IMR-90 (cell line): ENCODE data around the gene ADGRL3. TPM values are rescaled to one million over a fixed set of nuclear protein-coding genes. Genes with fewer than 3 reads are reported as not detected.

Experiments
- ATAC-seq: fragments of 200-7000 bp; cut with Tn5 transposase; 2 replicates; pipeline ENCODE4 v1.9.1; 2020; ENCODE audit warnings: low read depth, mild to moderate bottlenecking, moderate library complexity
- BruUV-seq: library from RNA; stranded (reverse); fragments of 400-500 nt; replicated peaks from 2 replicates; lab custom pipeline; 2021; lab: Mats Ljungman, UMichigan
- CTCF ChIA-PET: fragments of 300-600 bp; formaldehyde crosslinking; extraction: SDS; loops from one replicate; lab custom pipeline; 2021; ENCODE audit warnings: antibody characterized with exemption; lab: Yijun Ruan, JAX
- POLR2A ChIA-PET: fragments of 300-600 bp; sonication (Branson Sonifier 250); formaldehyde crosslinking; loops from one replicate; lab custom pipeline; 2022; ENCODE audit warnings: antibody characterized with exemption; ENCODE audit not compliant: unreplicated experiment; lab: Charles Lee
- DNase-seq: peaks from one replicate; pipeline ENCODE4 v3.0.0; 2013
- H2AFZ ChIP-seq: replicated peaks from 2 replicates; pipeline ENCODE3; 2013; ENCODE audit warnings: low read length, mild to moderate bottlenecking; ENCODE audit not compliant: poor library complexity
- H2AK5ac ChIP-seq: 2 replicates; pipeline ENCODE4 v1.6.1; 2013; ENCODE audit warnings: low read depth, low read length, inconsistent platforms
- H2AK9ac ChIP-seq: replicated peaks from 2 replicates; pipeline ENCODE3; 2013; ENCODE audit warnings: mild to moderate bottlenecking, low read depth, low read length, moderate library complexity; ENCODE audit not compliant: poor library complexity
- H2BK120ac ChIP-seq: 2 replicates; pipeline ENCODE4 v1.6.1; 2013; ENCODE audit warnings: low read depth, low read length, inconsistent platforms
- H2BK15ac ChIP-seq: 3 replicates; pipeline ENCODE4 v1.6.1; 2013; ENCODE audit warnings: low read depth, low read length, inconsistent platforms
- H2BK20ac ChIP-seq: 2 replicates; pipeline ENCODE4 v1.6.1; 2013; ENCODE audit warnings: low read depth, mild to moderate bottlenecking, inconsistent platforms, low read length, moderate library complexity
- H2BK5ac ChIP-seq: 2 replicates; pipeline ENCODE4 v1.6.1; 2013; ENCODE audit warnings: mild to moderate bottlenecking, low read depth, low read length, inconsistent platforms; ENCODE audit not compliant: poor library complexity, severe bottlenecking
- H3K14ac ChIP-seq: replicated peaks from 2 replicates; pipeline ENCODE4 v1.6.1; 2013; ENCODE audit warnings: low read depth, low read length, inconsistent platforms
- H3K18ac ChIP-seq: 2 replicates; pipeline ENCODE4 v1.6.1; 2013; ENCODE audit warnings: low read depth, low read length, control low read depth
- H3K23ac ChIP-seq: 2 replicates; pipeline ENCODE4 v1.6.1; 2013; ENCODE audit warnings: low read depth, low read length, inconsistent platforms
- H3K27ac ChIP-seq: 2 replicates; pipeline ENCODE4 v1.5.1; 2013; ENCODE audit warnings: mild to moderate bottlenecking, control low read depth, low read length; ENCODE audit not compliant: insufficient read depth
- H3K27me3 ChIP-seq: 2 replicates; pipeline ENCODE4 v1.6.1; 2013; ENCODE audit warnings: low read length; ENCODE audit not compliant: control insufficient read depth, insufficient read depth
- H3K36me3 ChIP-seq: 2 replicates; pipeline ENCODE4 v1.6.1; 2013; ENCODE audit warnings: low read length, mixed read lengths; ENCODE audit not compliant: control insufficient read depth, insufficient read depth
- H3K4ac ChIP-seq: 2 replicates; pipeline ENCODE4 v1.6.1; 2013; ENCODE audit warnings: low read depth, low read length, inconsistent platforms
- H3K4me1 ChIP-seq: 2 replicates; pipeline ENCODE4 v1.6.1; 2013; ENCODE audit warnings: low read length, mixed read lengths; ENCODE audit not compliant: control insufficient read depth, insufficient read depth
- H3K4me2 ChIP-seq: 2 replicates; pipeline ENCODE4 v1.6.1; 2013; ENCODE audit warnings: low read depth, mild to moderate bottlenecking, control low read depth, low read length, moderate library complexity
- H3K4me3 ChIP-seq: 2 replicates; pipeline ENCODE4 v1.5.1; 2013; ENCODE audit warnings: low read depth, mild to moderate bottlenecking, control low read depth, low read length, moderate library complexity; ENCODE audit not compliant: insufficient read depth
- H3K56ac ChIP-seq: 2 replicates; pipeline ENCODE4 v1.6.1; 2013; ENCODE audit warnings: low read length, inconsistent platforms; ENCODE audit not compliant: insufficient read depth; ENCODE audit errors: extremely low read depth
- H3K79me1 ChIP-seq, 2 experiments: 2 replicates each; pipeline ENCODE4 v1.6.1; 2013; ENCODE audit warnings: low read length in 2 of 2, inconsistent platforms in 1 of 2, low read depth in 1 of 2
- H3K9ac ChIP-seq: 2 replicates; pipeline ENCODE4 v1.6.1; 2013; ENCODE audit warnings: low read depth, low read length, control low read depth
- H3K9me1 ChIP-seq: 2 replicates; pipeline ENCODE4 v1.6.1; 2013; ENCODE audit warnings: low read length, inconsistent platforms; ENCODE audit not compliant: insufficient read depth
- H3K9me3 ChIP-seq: 2 replicates; pipeline ENCODE4 v1.6.1; 2013; ENCODE audit warnings: low read length; ENCODE audit not compliant: control insufficient read depth, insufficient read depth
- H4K20me1 ChIP-seq: 2 replicates; pipeline ENCODE4 v1.6.1; 2013; ENCODE audit warnings: low read length, inconsistent platforms; ENCODE audit not compliant: insufficient read depth
- H4K5ac ChIP-seq: 2 replicates; pipeline ENCODE4 v1.6.1; 2013; ENCODE audit warnings: mild to moderate bottlenecking, low read depth, low read length, control low read depth
- H4K8ac ChIP-seq, 2 experiments: 2 replicates each; pipeline ENCODE4 v1.6.1; 2013; ENCODE audit warnings: low read depth in 2 of 2, low read length in 2 of 2, control low read depth in 1 of 2, inconsistent platforms in 1 of 2
- H4K91ac ChIP-seq: 2 replicates; pipeline ENCODE4 v1.6.1; 2013; ENCODE audit warnings: low read depth, low read length, inconsistent platforms; ENCODE audit not compliant: insufficient read depth
- BHLHE40 ChIP-seq: fragments of 150-350 bp; IDR thresholded peaks from 2 replicates; pipeline ENCODE4 v1.6.1; 2016; ENCODE audit warnings: mild to moderate bottlenecking, low read depth, low read length
- CEBPB ChIP-seq: IDR thresholded peaks from 2 replicates; pipeline ENCODE4 v1.6.1; 2012; ENCODE audit warnings: low read depth, low read length, improper control_type of control experiment
- CHD1 ChIP-seq: IDR thresholded peaks from 2 replicates; pipeline ENCODE4 v1.6.1; 2012; ENCODE audit warnings: low read depth, low read length, improper control_type of control experiment
- FOS ChIP-seq: fragments of 150-350 bp; IDR thresholded peaks from 2 replicates; pipeline ENCODE4 v1.6.1; 2016; ENCODE audit warnings: low read depth, low read length
- MAFK ChIP-seq: IDR thresholded peaks from 2 replicates; pipeline ENCODE4 v1.6.1; 2012; ENCODE audit warnings: low read depth, low read length, improper control_type of control experiment
- MAZ ChIP-seq: IDR thresholded peaks from 2 replicates; pipeline ENCODE4 v1.6.1; 2012; ENCODE audit warnings: low read depth, mild to moderate bottlenecking, low read length, improper control_type of control experiment, moderate library complexity, borderline replicate concordance
- MXI1 ChIP-seq: IDR thresholded peaks from 2 replicates; pipeline ENCODE4 v1.6.1; 2012; ENCODE audit warnings: low read depth, mild to moderate bottlenecking, low read length, moderate library complexity, borderline replicate concordance
- NFE2L2 ChIP-seq: fragments of 150-350 bp; IDR thresholded peaks from 2 replicates; pipeline ENCODE4 v1.6.1; 2016; ENCODE audit warnings: low read depth, mild to moderate bottlenecking, low read length
- POLR2A ChIP-seq: IDR thresholded peaks from 2 replicates; pipeline ENCODE4 v1.6.1; 2012; ENCODE audit warnings: mild to moderate bottlenecking, low read depth, low read length
- RAD21 ChIP-seq: IDR thresholded peaks from 2 replicates; pipeline ENCODE4 v1.6.1; 2012; ENCODE audit warnings: low read length, improper control_type of control experiment
- RCOR1 ChIP-seq: IDR thresholded peaks from 2 replicates; pipeline ENCODE4 v1.6.1; 2012; ENCODE audit warnings: mild to moderate bottlenecking, low read length, improper control_type of control experiment; ENCODE audit not compliant: insufficient replicate concordance
- RFX5 ChIP-seq: IDR thresholded peaks from 2 replicates; pipeline ENCODE4 v1.8.0; 2012; ENCODE audit warnings: low read depth, mild to moderate bottlenecking, low read length, moderate library complexity
- SMC3 ChIP-seq: fragments of 150-350 bp; IDR thresholded peaks from 2 replicates; pipeline ENCODE4 v1.6.1; 2016; ENCODE audit warnings: low read depth, mild to moderate bottlenecking, antibody characterized with exemption, low read length, moderate library complexity
- WGBS, 2 experiments: methylation state at CpG; one replicate each; pipeline versions ENCODE4 v1.1.5 to v1.1.7; 2013; ENCODE audit warnings: missing lambda C conversion rate in 2 of 2; ENCODE audit not compliant: insufficient read length in 1 of 2; ENCODE audit errors: extremely low coverage in 2 of 2; 5-methylcytosine and 5-hydroxymethylcytosine counted together
- dilution Hi-C: fragments of 300-500 bp; cut with HindIII; formaldehyde crosslinking; loops from one replicate; pipeline ENCODE4 v1.14.3; 2018; ENCODE audit warnings: low sequenced_read_pairs; ENCODE audit not compliant: unreplicated experiment
- in situ Hi-C: fragments of 300-500 bp; cut with MboI; formaldehyde crosslinking; loops from 3 replicates; pipeline ENCODE4 v1.14.3; 2019; ENCODE audit warnings: low sequenced_read_pairs, inconsistent platforms, mixed read lengths
- intact Hi-C: fragments of 100-400 bp; cut with micrococcal nuclease; formaldehyde crosslinking; loops from 2 replicates; pipeline ENCODE4 v1.10.0; 2022
- polyA plus RNA-seq, 3 experiments: library from polyadenylated mRNA; depleted of rRNA; stranded (reverse); fragments of >200 nt; gene quantifications; 2 replicates each; pipeline ENCODE4 v1.2.3, GENCODE V29; 2012; ENCODE audit warnings: low replicate concordance in 1 of 3
- total RNA-seq: library from RNA; depleted of rRNA; stranded (reverse); fragments of >200 nt; gene quantifications from 2 replicates; pipeline ENCODE4 v1.2.3, GENCODE V29; 2012
- TF ChIP-seq, protein P1 (sequence below): conservative IDR thresholded peaks from 2 replicates; pipeline ENCODE4 v1.5.1; 2012; ENCODE audit warnings: mild to moderate bottlenecking, low read depth, low read length, improper control_type of control experiment
- TF ChIP-seq, protein P2 (sequence below): fragments of 150-350 bp; IDR thresholded peaks from 2 replicates; pipeline ENCODE4 v1.6.1; 2017; ENCODE audit warnings: mild to moderate bottlenecking, antibody characterized with exemption, low read length, low read depth
- TF ChIP-seq, protein P3 (sequence below): fragments of 150-350 bp; IDR thresholded peaks from 2 replicates; pipeline ENCODE4 v1.6.1; 2016; ENCODE audit warnings: low read depth, mild to moderate bottlenecking, low read length, moderate library complexity, borderline replicate concordance

ADGRL3 gene
- total and polyA plus RNA-seq, 2 of the 4 experiments (the other 2 are of a cell fraction) = 0.46 to 2.5 TPM

DNA sequence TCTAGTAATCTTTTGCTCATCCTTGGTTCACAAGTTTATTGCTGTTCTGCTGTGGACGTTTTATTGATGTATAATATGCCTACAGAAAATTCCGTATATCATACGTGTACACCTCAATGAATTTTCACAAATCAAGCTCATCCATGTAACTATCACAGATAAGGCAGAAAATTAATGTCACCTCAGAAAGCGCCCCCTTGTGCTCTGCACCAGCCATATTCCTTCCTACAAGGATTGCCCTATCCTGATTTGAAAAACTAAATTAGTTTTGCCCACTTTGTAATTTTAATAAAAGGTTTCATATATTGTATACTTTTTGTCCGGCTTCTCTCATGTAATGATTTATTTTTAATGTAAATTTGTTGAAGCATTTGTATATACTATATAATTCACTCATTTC, 390.8 kb downstream of the ADGRL3 start:
- DNase-seq (no peak), ATAC-seq (no peak)
- TF ChIP-seq NFE2L2 (no peak), MAFK (no peak), CEBPB (no peak), RFX5 (no peak), BHLHE40 (no peak), FOS (no peak), MXI1 (no peak), RCOR1 (no peak), CHD1 (no peak), MAZ (no peak), RAD21 (no peak), POLR2A (no peak), SMC3 (no peak)
- TF ChIP-seq, protein P1, sequence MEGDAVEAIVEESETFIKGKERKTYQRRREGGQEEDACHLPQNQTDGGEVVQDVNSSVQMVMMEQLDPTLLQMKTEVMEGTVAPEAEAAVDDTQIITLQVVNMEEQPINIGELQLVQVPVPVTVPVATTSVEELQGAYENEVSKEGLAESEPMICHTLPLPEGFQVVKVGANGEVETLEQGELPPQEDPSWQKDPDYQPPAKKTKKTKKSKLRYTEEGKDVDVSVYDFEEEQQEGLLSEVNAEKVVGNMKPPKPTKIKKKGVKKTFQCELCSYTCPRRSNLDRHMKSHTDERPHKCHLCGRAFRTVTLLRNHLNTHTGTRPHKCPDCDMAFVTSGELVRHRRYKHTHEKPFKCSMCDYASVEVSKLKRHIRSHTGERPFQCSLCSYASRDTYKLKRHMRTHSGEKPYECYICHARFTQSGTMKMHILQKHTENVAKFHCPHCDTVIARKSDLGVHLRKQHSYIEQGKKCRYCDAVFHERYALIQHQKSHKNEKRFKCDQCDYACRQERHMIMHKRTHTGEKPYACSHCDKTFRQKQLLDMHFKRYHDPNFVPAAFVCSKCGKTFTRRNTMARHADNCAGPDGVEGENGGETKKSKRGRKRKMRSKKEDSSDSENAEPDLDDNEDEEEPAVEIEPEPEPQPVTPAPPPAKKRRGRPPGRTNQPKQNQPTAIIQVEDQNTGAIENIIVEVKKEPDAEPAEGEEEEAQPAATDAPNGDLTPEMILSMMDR = no peak; the same call in 1 of the 2 replicates
- TF ChIP-seq, protein P2, sequence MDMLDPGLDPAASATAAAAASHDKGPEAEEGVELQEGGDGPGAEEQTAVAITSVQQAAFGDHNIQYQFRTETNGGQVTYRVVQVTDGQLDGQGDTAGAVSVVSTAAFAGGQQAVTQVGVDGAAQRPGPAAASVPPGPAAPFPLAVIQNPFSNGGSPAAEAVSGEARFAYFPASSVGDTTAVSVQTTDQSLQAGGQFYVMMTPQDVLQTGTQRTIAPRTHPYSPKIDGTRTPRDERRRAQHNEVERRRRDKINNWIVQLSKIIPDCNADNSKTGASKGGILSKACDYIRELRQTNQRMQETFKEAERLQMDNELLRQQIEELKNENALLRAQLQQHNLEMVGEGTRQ = no peak
- TF ChIP-seq, protein P3, sequence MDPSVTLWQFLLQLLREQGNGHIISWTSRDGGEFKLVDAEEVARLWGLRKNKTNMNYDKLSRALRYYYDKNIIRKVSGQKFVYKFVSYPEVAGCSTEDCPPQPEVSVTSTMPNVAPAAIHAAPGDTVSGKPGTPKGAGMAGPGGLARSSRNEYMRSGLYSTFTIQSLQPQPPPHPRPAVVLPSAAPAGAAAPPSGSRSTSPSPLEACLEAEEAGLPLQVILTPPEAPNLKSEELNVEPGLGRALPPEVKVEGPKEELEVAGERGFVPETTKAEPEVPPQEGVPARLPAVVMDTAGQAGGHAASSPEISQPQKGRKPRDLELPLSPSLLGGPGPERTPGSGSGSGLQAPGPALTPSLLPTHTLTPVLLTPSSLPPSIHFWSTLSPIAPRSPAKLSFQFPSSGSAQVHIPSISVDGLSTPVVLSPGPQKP = no peak
- H3K4me3 ChIP-seq = no peak overlapping the region
- no peak overlapping the region for H3K4me2 ChIP-seq
- no peak overlapping the region for H3K14ac ChIP-seq
- no peak overlapping the region for H2AK5ac ChIP-seq
- no TSS peak for BruUV-seq
- no peak overlapping the region for H2AK9ac ChIP-seq
- H3K4me1 ChIP-seq = no peaks in the 10 kb centered on the region
- H3K9ac ChIP-seq = no peak overlapping the region
- no peak overlapping the region for H2BK5ac ChIP-seq
- no peak overlapping the region for H2BK20ac ChIP-seq
- no peak overlapping the region for H3K23ac ChIP-seq
- H3K4ac ChIP-seq = no peak overlapping the region
- no peak overlapping the region for H4K5ac ChIP-seq
- in situ Hi-C loops (no loop called here), dilution Hi-C loops (no loop called here), intact Hi-C loops (no loop called here)
- H3K18ac ChIP-seq = no peak overlapping the region
- no peaks in the 10 kb centered on the region for H4K20me1 ChIP-seq
- no peak overlapping the region for H4K8ac ChIP-seq
- POLR2A ChIA-PET = interaction anchor here (0.7 kb wide), 1 partner anchor 56 kb away, joined by 3 read pairs; no protein-coding TSS in a partner anchor
- no peaks in the 10 kb centered on the region for H3K9me3 ChIP-seq
- no peak overlapping the region for H2AFZ ChIP-seq
- H4K91ac ChIP-seq = no peak overlapping the region
- H3K27ac ChIP-seq = no peak overlapping the region
- no peak overlapping the region for H2BK120ac ChIP-seq
- no CpG with 5 or more reads among the region's 5 CpGs for WGBS, 2 experiments
- no peak overlapping the region for H2BK15ac ChIP-seq
- H3K56ac ChIP-seq = no peak overlapping the region
- CTCF ChIA-PET = interaction anchor here (1.2 kb wide), 1 partner anchor 11 kb away, joined by 3 read pairs; no protein-coding TSS in a partner anchor
- H3K79me1 ChIP-seq = no peaks in the 10 kb centered on the region
- H3K27me3 ChIP-seq = no peaks in the 10 kb centered on the region
- H3K9me1 ChIP-seq = no peaks in the 10 kb centered on the region
- no peaks in the 10 kb centered on the region for H3K36me3 ChIP-seq
